OCI-LY7 (cell line): Measurements from ENCODE around the gene NKIRAS2. TPM values are rescaled to one million over a fixed set of nuclear protein-coding genes. Genes with fewer than 3 reads are reported as not detected.

ENCODE experiments used
- BruUV-seq: library from RNA; stranded (reverse); fragments of 400-500 nt; replicated peaks from 2 replicates; lab custom pipeline; 2021; lab: Mats Ljungman, UMichigan
- CTCF ChIA-PET: fragments of 300-600 bp; sonication (Branson Sonifier 250); formaldehyde crosslinking; loops from one replicate; lab custom pipeline; 2022; ENCODE audit warnings: antibody characterized with exemption; ENCODE audit not compliant: unreplicated experiment; lab: Charles Lee
- POLR2A ChIA-PET: fragments of 300-600 bp; sonication (Branson Sonifier 250); formaldehyde crosslinking; loops from one replicate; lab custom pipeline; 2022; ENCODE audit warnings: antibody characterized with exemption; lab: Charles Lee
- DNase-seq: peaks from one replicate; pipeline ENCODE4 v3.0.0-alpha.2; 2015; ENCODE audit warnings: low spot score
- H2AFZ ChIP-seq: fragments of 200-600 bp; sonication (generic), shearing (Covaris generic); 2 replicates; pipeline ENCODE4 v1.6.1; 2014; ENCODE audit warnings: mild to moderate bottlenecking, antibody characterized with exemption, low read length, moderate library complexity
- H3K27ac ChIP-seq: fragments of 200-600 bp; sonication (generic); 2 replicates; pipeline ENCODE4 v1.5.1; 2014; ENCODE audit warnings: mixed run types, low read depth, mild to moderate bottlenecking, moderate library complexity, low read length, inconsistent platforms; ENCODE audit not compliant: poor library complexity, severe bottlenecking
- H3K36me3 ChIP-seq: fragments of 200-600 bp; sonication (generic); 2 replicates; pipeline ENCODE4 v1.6.1; 2014; ENCODE audit warnings: mild to moderate bottlenecking, antibody characterized with exemption, low read length, moderate library complexity, mixed read lengths; ENCODE audit not compliant: insufficient read depth
- H3K4me1 ChIP-seq: fragments of 200-600 bp; sonication (generic); 2 replicates; pipeline ENCODE4 v1.5.1; 2014; ENCODE audit warnings: mild to moderate bottlenecking, low read length; ENCODE audit not compliant: insufficient read depth, poor library complexity, severe bottlenecking
- H3K4me2 ChIP-seq: fragments of 200-600 bp; sonication (generic); 2 replicates; pipeline ENCODE4 v1.6.1; 2014; ENCODE audit warnings: mild to moderate bottlenecking, low read length
- H3K4me3 ChIP-seq: fragments of 200-600 bp; sonication (generic); 2 replicates; pipeline ENCODE4 v1.5.1; 2014; ENCODE audit warnings: mild to moderate bottlenecking, low read depth, low read length; ENCODE audit not compliant: poor library complexity, severe bottlenecking
- H3K79me2 ChIP-seq: fragments of 200-600 bp; sonication (generic); 2 replicates; pipeline ENCODE4 v1.6.1; 2016; ENCODE audit warnings: low read depth, mild to moderate bottlenecking, low read length, moderate library complexity, mixed read lengths; ENCODE audit not compliant: insufficient read depth
- H3K9me2 ChIP-seq: fragments of 200-600 bp; sonication (generic); 2 replicates; pipeline ENCODE4 v1.6.1; 2016; ENCODE audit warnings: mild to moderate bottlenecking, low read length, mixed read lengths; ENCODE audit not compliant: insufficient read depth
- H3K9me3 ChIP-seq: fragments of 200-600 bp; sonication (generic); 2 replicates; pipeline ENCODE4 v1.6.1; 2014; ENCODE audit warnings: mild to moderate bottlenecking, mixed run types, low read length, mixed read lengths
- H4K20me1 ChIP-seq: fragments of 200-600 bp; sonication (generic); 2 replicates; pipeline ENCODE4 v1.6.1; 2014; ENCODE audit warnings: mild to moderate bottlenecking, antibody characterized with exemption, low read length, moderate library complexity, mixed read lengths; ENCODE audit not compliant: insufficient read depth
- CTCF ChIP-seq: fragments of 200-600 bp; sonication (generic); conservative IDR thresholded peaks from 2 replicates; pipeline ENCODE4 v1.5.1; 2014; ENCODE audit warnings: mild to moderate bottlenecking, antibody characterized with exemption, low read length, moderate library complexity, mixed read lengths
- EZH2phosphoT487 ChIP-seq: fragments of 200-600 bp; sonication (generic); IDR thresholded peaks from 2 replicates; pipeline ENCODE4 v1.6.1; 2018; ENCODE audit warnings: low read depth, borderline replicate concordance, mild to moderate bottlenecking, mixed run types, antibody characterized with exemption, low read length, moderate library complexity, mixed read lengths
- intact Hi-C: fragments of 100-400 bp; cut with micrococcal nuclease; formaldehyde crosslinking; loops from one replicate; pipeline ENCODE4 v1.10.0; 2022; ENCODE audit not compliant: unreplicated experiment
- total RNA-seq, 2 experiments: library from RNA; depleted of rRNA in 1 of 2; stranded (reverse); fragments of >200 nt in 1 of 2; shearing (Covaris generic) in 1 of 2; gene quantifications; 2 replicates each; pipeline ENCODE4 v1.2.3, GENCODE V29; 2014 to 2022

Gene NKIRAS2
- total RNA-seq, 2 experiments from 2014 or later, result 34.8 to 38.1 TPM

- no peak overlapping the region for H3K4me3 ChIP-seq
- no peak for DNase-seq
- no TSS peak for BruUV-seq
- H3K4me1 ChIP-seq, result no peaks in the 10 kb centered on the region
- peaks cover 92% of the 10 kb centered on the region for H3K36me3 ChIP-seq
- POLR2A ChIA-PET, result interaction anchor here (0.6 to 1.2 kb wide), 2 partner anchors 8 to 42 kb away, joined by 3 read pairs; partner anchors contain the start of gene DNAJC7
- H3K9me3 ChIP-seq, result no peaks in the 10 kb centered on the region
- no peaks in the 10 kb centered on the region for H4K20me1 ChIP-seq
- intact Hi-C loops, result no loop called here
- CTCF ChIA-PET, result no interaction called here
- no peaks in the 10 kb centered on the region for H3K79me2 ChIP-seq
- no peak overlapping the region for H3K4me2 ChIP-seq
- no peak overlapping the region for H3K27ac ChIP-seq
- no peak overlapping the region for H2AFZ ChIP-seq
- TF ChIP-seq EZH2phosphoT487, result no peak
- no peak for TF ChIP-seq CTCF
- H3K9me2 ChIP-seq, result no peaks in the 10 kb centered on the region
Observed at GRCh38 chr17:41975099-41976083, 44.5 kb upstream of the NKIRAS2 start.

GRCh38 chr17:41976142-41976768 is 43.6 kb upstream of the NKIRAS2 start:
- TF ChIP-seq CTCF (no peak), EZH2phosphoT487 (no peak)
- Histone ChIP-seq H3K36me3 (peaks cover 93% of the 10 kb centered on the region), H3K4me3 (no peak overlapping the region), H3K9me2 (no peaks in the 10 kb centered on the region), H2AFZ (no peak overlapping the region), H3K79me2 (no peaks in the 10 kb centered on the region), H3K9me3 (no peaks in the 10 kb centered on the region), H3K27ac (no peak overlapping the region), H3K4me1 (no peaks in the 10 kb centered on the region), H3K4me2 (no peak overlapping the region), H4K20me1 (no peaks in the 10 kb centered on the region)
- intact Hi-C loops, result no loop called here
- no peak for DNase-seq
- ChIA-PET CTCF (no interaction called here), POLR2A (interaction anchor here (0.6 to 1.2 kb wide), 2 partner anchors 9 to 41 kb away, joined by 3 read pairs; partner anchors contain the start of gene DNAJC7)
- no TSS peak for BruUV-seq

GRCh38 chr17:41977991-41978390 is 41.9 kb upstream of the NKIRAS2 start:
- H3K4me1 ChIP-seq, result no peaks in the 10 kb centered on the region
- DNase-seq, result no peak
- ChIA-PET POLR2A (no interaction called here), CTCF (no interaction called here)
- TF ChIP-seq EZH2phosphoT487, result no peak
- TF ChIP-seq CTCF, result no peak
- H3K9me3 ChIP-seq, result no peaks in the 10 kb centered on the region
- H3K79me2 ChIP-seq, result no peaks in the 10 kb centered on the region
- H3K9me2 ChIP-seq, result no peaks in the 10 kb centered on the region
- no TSS peak for BruUV-seq
- no peak overlapping the region for H2AFZ ChIP-seq
- H3K4me3 ChIP-seq, result no peak overlapping the region
- no peaks in the 10 kb centered on the region for H4K20me1 ChIP-seq
- H3K4me2 ChIP-seq, result no peak overlapping the region
- H3K27ac ChIP-seq, result no peak overlapping the region
- peaks cover 94% of the 10 kb centered on the region for H3K36me3 ChIP-seq
- intact Hi-C loops, result no loop called here
